ENCODE measurements around the gene E2F4. TPM values are rescaled to one million over a fixed set of nuclear protein-coding genes. Genes with fewer than 3 reads are reported as not detected.

The E2F4 gene
- total and polyA plus RNA-seq, 9 of the 15 experiments (the other 6 are each of a cell fraction or from before 2014, with no cell fraction given) = 9.7 to 139 (median 106) TPM

GRCh38 chr16:67226804-67227566 lies 35.0 kb downstream of the E2F4 start, which contains the start of gene TMEM208 (continued):
- TF ChIP-seq, protein P1, sequence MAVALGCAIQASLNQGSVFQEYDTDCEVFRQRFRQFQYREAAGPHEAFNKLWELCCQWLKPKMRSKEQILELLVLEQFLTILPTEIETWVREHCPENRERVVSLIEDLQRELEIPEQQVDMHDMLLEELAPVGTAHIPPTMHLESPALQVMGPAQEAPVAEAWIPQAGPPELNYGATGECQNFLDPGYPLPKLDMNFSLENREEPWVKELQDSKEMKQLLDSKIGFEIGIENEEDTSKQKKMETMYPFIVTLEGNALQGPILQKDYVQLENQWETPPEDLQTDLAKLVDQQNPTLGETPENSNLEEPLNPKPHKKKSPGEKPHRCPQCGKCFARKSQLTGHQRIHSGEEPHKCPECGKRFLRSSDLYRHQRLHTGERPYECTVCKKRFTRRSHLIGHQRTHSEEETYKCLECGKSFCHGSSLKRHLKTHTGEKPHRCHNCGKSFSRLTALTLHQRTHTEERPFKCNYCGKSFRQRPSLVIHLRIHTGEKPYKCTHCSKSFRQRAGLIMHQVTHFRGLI (CRISPR knock-in tag; IDR thresholded peaks at IDR 0.05) = no peak
- peak; percentile 100 for TF ChIP-seq PHF20 (IDR thresholded peaks at IDR 0.05; ENCODE audit: partially characterized antibody)
- no peak for TF ChIP-seq ZNF316 (IDR thresholded peaks at IDR 0.05)
- TF ChIP-seq JUN (IDR thresholded peaks at IDR 0.05; ENCODE audit: borderline replicate concordance, low read depth, low read length) = 0 out of 2 replicates have a peak, but pooled peaks have one; percentile 69
- TF ChIP-seq JUN (CRISPR knock-in tag; IDR thresholded peaks at IDR 0.05; ENCODE audit: borderline replicate concordance) = no peak
- TF ChIP-seq HNRNPUL1 (IDR thresholded peaks at IDR 0.05; ENCODE audit: low read length) = no peak
- no peak for TF ChIP-seq EZH2 (IDR thresholded peaks at IDR 0.05; ENCODE audit: borderline replicate concordance, low read depth, low read length)
- peak; percentile 55; the same call in 1 of the 2 replicates for TF ChIP-seq THAP12 (CRISPR knock-in tag; IDR thresholded peaks at IDR 0.05)
- TF ChIP-seq ZMIZ1 (IDR thresholded peaks at IDR 0.05; ENCODE audit: low read depth in 2 of 2, low read length in 2 of 2) = 0 out of 4 replicates have a peak, but pooled peaks of 1 of the 2 experiments have one; percentile 8
